ENCODE measurements around the gene GLRX3. TPM values are rescaled to one million over a fixed set of nuclear protein-coding genes. Genes with fewer than 3 reads are reported as not detected.

GLRX3 gene
- total RNA-seq, 1 donor from 2014 or later: 111 TPM

- TF ChIP-seq CTCF (IDR thresholded peaks at IDR 0.05; ENCODE audit: unreplicated experiment): no peak
- Mint-ChIP-seq H3K36me3 (ENCODE audit: low read depth, unreplicated experiment) (no peaks in the 10 kb centered on the region), H3K9me3 (ENCODE audit: unreplicated experiment) (no peaks in the 10 kb centered on the region), H3K4me1 (ENCODE audit: unreplicated experiment) (no peaks in the 10 kb centered on the region), H3K4me3 (ENCODE audit: unreplicated experiment) (no peak overlapping the region), H3K27ac (ENCODE audit: unreplicated experiment) (no peak overlapping the region), H3K27me3 (ENCODE audit: unreplicated experiment) (no peaks in the 10 kb centered on the region)
- no peak for DNase-seq (ENCODE audit: low spot score)
These were observed 8.0 kb upstream of the GLRX3 start for GRCh38 chr10:130128062-130128781.

GRCh38 chr10:130128922-130129321 lies 7.3 kb upstream of the GLRX3 start:
- Mint-ChIP-seq H3K4me1 (ENCODE audit: unreplicated experiment) (no peaks in the 10 kb centered on the region), H3K9me3 (ENCODE audit: unreplicated experiment) (no peaks in the 10 kb centered on the region), H3K27me3 (ENCODE audit: unreplicated experiment) (no peaks in the 10 kb centered on the region), H3K4me3 (ENCODE audit: unreplicated experiment) (no peak overlapping the region), H3K27ac (ENCODE audit: unreplicated experiment) (no peak overlapping the region), H3K36me3 (ENCODE audit: low read depth, unreplicated experiment) (no peaks in the 10 kb centered on the region)
- DNase-seq (ENCODE audit: low spot score): no peak
- no peak for TF ChIP-seq CTCF (IDR thresholded peaks at IDR 0.05; ENCODE audit: unreplicated experiment)

GRCh38 chr10:130135676-130136225 lies 440 bp upstream of the GLRX3 start:
- peak overlapping the region; percentile 40 for H3K27ac Mint-ChIP-seq (ENCODE audit: unreplicated experiment)
- no peak for TF ChIP-seq CTCF (IDR thresholded peaks at IDR 0.05; ENCODE audit: unreplicated experiment)
- peaks cover 8% of the 10 kb centered on the region for H3K36me3 Mint-ChIP-seq (ENCODE audit: low read depth, unreplicated experiment)
- peaks cover 18% of the 10 kb centered on the region for H3K27me3 Mint-ChIP-seq (ENCODE audit: unreplicated experiment)
- no peaks in the 10 kb centered on the region for H3K9me3 Mint-ChIP-seq (ENCODE audit: unreplicated experiment)
- no peak for DNase-seq (ENCODE audit: low spot score)
- peak overlapping the region; percentile 87 for H3K4me3 Mint-ChIP-seq (ENCODE audit: unreplicated experiment)
- peaks cover 18% of the 10 kb centered on the region for H3K4me1 Mint-ChIP-seq (ENCODE audit: unreplicated experiment)

GRCh38 chr10:130137090-130137448 lies 878 bp downstream of the GLRX3 start:
- Mint-ChIP-seq H3K27ac (ENCODE audit: unreplicated experiment) (peak overlapping the region; percentile 94), H3K4me3 (ENCODE audit: unreplicated experiment) (peak overlapping the region; percentile 96), H3K36me3 (ENCODE audit: low read depth, unreplicated experiment) (peaks cover 10% of the 10 kb centered on the region), H3K4me1 (ENCODE audit: unreplicated experiment) (peaks cover 24% of the 10 kb centered on the region), H3K27me3 (ENCODE audit: unreplicated experiment) (peaks cover 18% of the 10 kb centered on the region), H3K9me3 (ENCODE audit: unreplicated experiment) (no peaks in the 10 kb centered on the region)
- DNase-seq (ENCODE audit: low spot score): peak; percentile 10
- no peak for TF ChIP-seq CTCF (IDR thresholded peaks at IDR 0.05; ENCODE audit: unreplicated experiment)
